H9 (cell line): ENCODE results near the gene ULK4. TPM values are rescaled to one million over a fixed set of nuclear protein-coding genes. Genes with fewer than 3 reads are reported as not detected.

ENCODE experiments used
- DNase-seq: peaks from one replicate; pipeline ENCODE4 v3.0.0-alpha.2; 2017
- H2AFZ ChIP-seq: one replicate; pipeline ENCODE4 v1.6.1; 2013; ENCODE audit warnings: mild to moderate bottlenecking, low read length, control low read depth, moderate library complexity
- H2AK5ac ChIP-seq: 2 replicates; pipeline ENCODE4 v1.6.1; 2013; ENCODE audit warnings: low read length, control low read depth, mixed read lengths; ENCODE audit not compliant: insufficient read length
- H2BK120ac ChIP-seq: one replicate; pipeline ENCODE4 v1.6.1; 2013; ENCODE audit warnings: low read depth, mild to moderate bottlenecking, low read length, control low read depth, inconsistent platforms; ENCODE audit not compliant: poor library complexity, severe bottlenecking
- H2BK12ac ChIP-seq: 2 replicates; pipeline ENCODE4 v1.6.1; 2013; ENCODE audit warnings: low read length, control low read depth, mixed read lengths, low read depth; ENCODE audit not compliant: insufficient read length
- H2BK15ac ChIP-seq: 2 replicates; pipeline ENCODE4 v1.6.1; 2013; ENCODE audit warnings: low read depth, low read length, control low read depth
- H2BK20ac ChIP-seq: one replicate; pipeline ENCODE4 v1.6.1; 2013; ENCODE audit warnings: low read depth, mild to moderate bottlenecking, low read length, control low read depth, inconsistent platforms; ENCODE audit not compliant: poor library complexity, severe bottlenecking
- H2BK5ac ChIP-seq: 2 replicates; pipeline ENCODE4 v1.6.1; 2013; ENCODE audit warnings: low read length, control low read depth, mixed read lengths; ENCODE audit not compliant: insufficient read length
- H3K14ac ChIP-seq: 2 replicates; pipeline ENCODE4 v1.6.1; 2013; ENCODE audit warnings: low read length, control low read depth; ENCODE audit not compliant: insufficient read depth
- H3K18ac ChIP-seq: 2 replicates; pipeline ENCODE4 v1.6.1; 2013; ENCODE audit warnings: low read depth, mild to moderate bottlenecking, mixed read lengths, low read length, control low read depth; ENCODE audit not compliant: insufficient read length
- H3K23ac ChIP-seq: 2 replicates; pipeline ENCODE4 v1.6.1; 2013; ENCODE audit warnings: low read length, control low read depth, mixed read lengths, low read depth; ENCODE audit not compliant: insufficient read length
- H3K23me2 ChIP-seq: 2 replicates; pipeline ENCODE4 v1.6.1; 2013; ENCODE audit warnings: low read depth, mild to moderate bottlenecking, mixed read lengths, low read length, control low read depth; ENCODE audit not compliant: insufficient read length, poor library complexity, severe bottlenecking
- H3K27ac ChIP-seq: 2 replicates; pipeline ENCODE4 v1.5.1; 2013; ENCODE audit warnings: low read length, control low read depth, mixed read lengths, low read depth; ENCODE audit not compliant: insufficient read length
- H3K27me3 ChIP-seq: 2 replicates; pipeline ENCODE4 v1.6.1; 2013; ENCODE audit warnings: low read length, control low read depth, inconsistent platforms; ENCODE audit not compliant: insufficient read depth
- H3K4ac ChIP-seq: 2 replicates; pipeline ENCODE4 v1.6.1; 2013; ENCODE audit warnings: low read depth, mild to moderate bottlenecking, control low read depth, inconsistent platforms, low read length, moderate library complexity
- H3K4me1 ChIP-seq: 2 replicates; pipeline ENCODE4 v1.6.1; 2013; ENCODE audit warnings: low read length, control low read depth, inconsistent platforms; ENCODE audit not compliant: insufficient read depth
- H3K4me2 ChIP-seq: 2 replicates; pipeline ENCODE4 v1.6.1; 2013; ENCODE audit warnings: low read length, control low read depth, mixed read lengths; ENCODE audit not compliant: insufficient read length, insufficient read depth
- H3K56ac ChIP-seq: 2 replicates; pipeline ENCODE4 v1.6.1; 2013; ENCODE audit warnings: low read depth, mild to moderate bottlenecking, mixed read lengths, low read length, control low read depth; ENCODE audit not compliant: insufficient read length
- H3K79me1 ChIP-seq: 2 replicates; pipeline ENCODE4 v1.6.1; 2013; ENCODE audit warnings: low read depth, mild to moderate bottlenecking, moderate library complexity, low read length, control low read depth, inconsistent platforms; ENCODE audit not compliant: insufficient read depth, poor library complexity, severe bottlenecking
- H3K79me2 ChIP-seq: 2 replicates; pipeline ENCODE4 v1.6.1; 2013; ENCODE audit warnings: low read length, control low read depth, inconsistent platforms; ENCODE audit not compliant: insufficient read depth
- H3K9ac ChIP-seq: 2 replicates; pipeline ENCODE4 v1.6.1; 2013; ENCODE audit warnings: low read length, control low read depth, mixed read lengths; ENCODE audit not compliant: insufficient read length; ENCODE audit errors: extremely low read depth
- H3K9me3 ChIP-seq: one replicate; pipeline ENCODE4 v1.6.1; 2013; ENCODE audit warnings: low read depth, low read length, inconsistent platforms; ENCODE audit not compliant: control insufficient read depth
- H3T11ph ChIP-seq: one replicate; pipeline ENCODE4 v1.6.1; 2013; ENCODE audit warnings: mild to moderate bottlenecking, low read length, control low read depth, inconsistent platforms
- H4K20me1 ChIP-seq: one replicate; pipeline ENCODE4 v1.6.1; 2013; ENCODE audit not compliant: control insufficient read depth, insufficient read length, insufficient read depth
- H4K5ac ChIP-seq: 2 replicates; pipeline ENCODE4 v1.6.1; 2013; ENCODE audit warnings: low read depth, mild to moderate bottlenecking, mixed read lengths, low read length, control low read depth; ENCODE audit not compliant: insufficient read length
- H4K8ac ChIP-seq: replicated peaks from 2 replicates; pipeline ENCODE4 v1.6.1; 2013; ENCODE audit warnings: low read length, control low read depth, mixed read lengths, low read depth; ENCODE audit not compliant: insufficient read length
- H4K91ac ChIP-seq: 2 replicates; pipeline ENCODE4 v1.6.1; 2013; ENCODE audit warnings: low read depth, mild to moderate bottlenecking, moderate library complexity, mixed read lengths, low read length, control low read depth; ENCODE audit not compliant: insufficient read length
- H3K27ac Mint-ChIP-seq, 3 experiments: 2 replicates in 2 of 3; 3 replicates in 1 of 3; pipeline ENCODE4 v1.8.0; 2020 to 2021; ENCODE audit warnings: mixed read lengths in 3 of 3, mild to moderate bottlenecking in 1 of 3, moderate library complexity in 1 of 3
- H3K27me3 Mint-ChIP-seq: 2 replicates; pipeline ENCODE4 v1.8.0; 2021; ENCODE audit warnings: low read depth, mild to moderate bottlenecking, moderate library complexity, mixed read lengths
- H3K36me3 Mint-ChIP-seq, 3 experiments: 2 replicates in 2 of 3; 3 replicates in 1 of 3; pipeline ENCODE4 v1.8.0; 2020 to 2021; ENCODE audit warnings: low read depth in 3 of 3, mixed read lengths in 3 of 3; ENCODE audit not compliant: insufficient read depth in 1 of 3
- H3K4me1 Mint-ChIP-seq, 2 experiments: 2 replicates each; pipeline ENCODE4 v1.8.0; 2020; ENCODE audit warnings: mixed read lengths in 2 of 2
- H3K4me3 Mint-ChIP-seq, 2 experiments: 2 replicates in 1 of 2; 3 replicates in 1 of 2; pipeline ENCODE4 v1.8.0; 2020 to 2021; ENCODE audit warnings: mild to moderate bottlenecking in 2 of 2, mixed read lengths in 2 of 2, moderate library complexity in 1 of 2
- H3K9me3 Mint-ChIP-seq, 2 experiments: 2 replicates in 1 of 2; 3 replicates in 1 of 2; pipeline ENCODE4 v1.8.0; 2020; ENCODE audit warnings: mild to moderate bottlenecking in 2 of 2, mixed read lengths in 2 of 2, moderate library complexity in 1 of 2
- CTCF ChIP-seq: fragments of 200-600 bp; sonication (generic); conservative IDR thresholded peaks from 3 replicates; pipeline ENCODE4 v1.8.0; 2021; ENCODE audit warnings: antibody characterized with exemption, mild to moderate bottlenecking
- WGBS: extraction: QIAGEN DNeasy Blood & Tissue Kit; methylation state at CpG from one replicate; pipeline ENCODE4 v1.1.7; 2013; ENCODE audit warnings: missing lambda C conversion rate, low lambda C conversion rate, mixed read lengths; ENCODE audit not compliant: insufficient read length; ENCODE audit errors: extremely low coverage; 5-methylcytosine and 5-hydroxymethylcytosine counted together
- total RNA-seq: library from RNA; stranded (reverse); gene quantifications from 2 replicates; pipeline ENCODE4 v1.2.1, GENCODE V29; 2021

ULK4 gene
- total RNA-seq, 1 experiment from 2014 or later: 12.9 TPM

GRCh38 chr3:41339758-41340157 is 622.1 kb downstream of the ULK4 start:
- no peaks in the 10 kb centered on the region for H3K23me2 ChIP-seq
- H3K4me1 ChIP-seq: no peaks in the 10 kb centered on the region
- Mint-ChIP-seq H3K4me3 (no peak overlapping the region), H3K27me3 (no peaks in the 10 kb centered on the region; the same call in 1 of the 2 replicates), H3K27ac (no peak overlapping the region), H3K9me3 (peaks cover 12 to 13% of the 10 kb centered on the region in 2 experiments; a peak in 4 of 5 replicates), H3K36me3 (peaks cover under 1 to 10% (median 6%) of the 10 kb centered on the region in 3 experiments; a peak in 4 of 7 replicates), H3K4me1 (peaks cover 4 to 5% of the 10 kb centered on the region in 2 experiments)
- H2BK20ac ChIP-seq: no peak overlapping the region
- no peak overlapping the region for H2AFZ ChIP-seq
- WGBS: no CpG with 5 or more reads among the region's 1 CpG
- no peaks in the 10 kb centered on the region for H3K27me3 ChIP-seq
- no peak overlapping the region for H3K18ac ChIP-seq
- H3K14ac ChIP-seq: no peak overlapping the region
- H3K56ac ChIP-seq: no peak overlapping the region
- no peaks in the 10 kb centered on the region for H3K79me1 ChIP-seq
- no peak overlapping the region for H3K9ac ChIP-seq
- no peak overlapping the region for H3T11ph ChIP-seq
- H3K4ac ChIP-seq: no peak overlapping the region
- H4K8ac ChIP-seq: no peak overlapping the region
- H4K5ac ChIP-seq: no peak overlapping the region
- H2BK15ac ChIP-seq: no peak overlapping the region
- H3K79me2 ChIP-seq: no peaks in the 10 kb centered on the region
- no peak overlapping the region for H2BK120ac ChIP-seq
- H2BK12ac ChIP-seq: no peak overlapping the region
- DNase-seq: no peak
- H4K91ac ChIP-seq: no peak overlapping the region
- H2BK5ac ChIP-seq: no peak overlapping the region
- H3K23ac ChIP-seq: no peak overlapping the region
- H2AK5ac ChIP-seq: no peak overlapping the region
- no peak overlapping the region for H3K4me2 ChIP-seq
- no peak overlapping the region for H3K27ac ChIP-seq
- H3K9me3 ChIP-seq: no peaks in the 10 kb centered on the region
- no peaks in the 10 kb centered on the region for H4K20me1 ChIP-seq
- no peak for TF ChIP-seq CTCF
